Calu3 (cell line): ENCODE data around the gene SPOCK1. TPM values are rescaled to one million over a fixed set of nuclear protein-coding genes. Genes with fewer than 3 reads are reported as not detected.

Experiments used
- BruUV-seq: library from RNA; stranded (reverse); fragments of 400-500 nt; replicated peaks from 2 replicates; lab custom pipeline; 2021; lab: Mats Ljungman, UMichigan
- CTCF ChIA-PET: fragments of 300-600 bp; sonication (Branson Sonifier 250); formaldehyde crosslinking; loops from one replicate; lab custom pipeline; 2022; ENCODE audit warnings: antibody characterized with exemption; lab: Charles Lee
- DNase-seq: peaks from one replicate; pipeline ENCODE4 v3.0.0; 2022
- H3K27ac Mint-ChIP-seq: one replicate; pipeline ENCODE4 v1.8.0; 2022; ENCODE audit warnings: mixed read lengths; ENCODE audit not compliant: unreplicated experiment
- H3K27me3 Mint-ChIP-seq: one replicate; pipeline ENCODE4 v1.8.0; 2022; ENCODE audit warnings: mixed read lengths; ENCODE audit not compliant: unreplicated experiment
- H3K36me3 Mint-ChIP-seq: one replicate; pipeline ENCODE4 v1.8.0; 2022; ENCODE audit warnings: mild to moderate bottlenecking, moderate library complexity, mixed read lengths; ENCODE audit not compliant: insufficient read depth, unreplicated experiment
- H3K4me1 Mint-ChIP-seq: one replicate; pipeline ENCODE4 v1.8.0; 2022; ENCODE audit warnings: mild to moderate bottlenecking, low read depth, mixed read lengths; ENCODE audit not compliant: unreplicated experiment
- H3K4me3 Mint-ChIP-seq: one replicate; pipeline ENCODE4 v1.8.0; 2022; ENCODE audit warnings: mild to moderate bottlenecking, low read depth, moderate library complexity, mixed read lengths; ENCODE audit not compliant: unreplicated experiment
- H3K9me3 Mint-ChIP-seq: one replicate; pipeline ENCODE4 v1.8.0; 2022; ENCODE audit warnings: low read depth, mixed read lengths; ENCODE audit not compliant: unreplicated experiment
- CTCF ChIP-seq: fragments of 200-600 bp; IDR thresholded peaks from one replicate; pipeline ENCODE4 v1.8.0; 2022; ENCODE audit warnings: antibody characterized with exemption; ENCODE audit not compliant: unreplicated experiment
- intact Hi-C: fragments of 100-400 bp; cut with micrococcal nuclease; formaldehyde crosslinking; loops from one replicate; pipeline ENCODE4 v1.10.0; 2022; ENCODE audit not compliant: unreplicated experiment
- total RNA-seq: library from RNA; stranded (reverse); gene quantifications from 2 replicates; pipeline ENCODE4 v1.2.3, GENCODE V29; 2022

The SPOCK1 gene
- total RNA-seq, 1 experiment from 2014 or later: 3.2 TPM

- TF ChIP-seq CTCF: no peak
- no TSS peak for BruUV-seq
- CTCF ChIA-PET: no interaction called here
- Mint-ChIP-seq H3K27ac (no peak overlapping the region), H3K27me3 (peaks cover 27% of the 10 kb centered on the region), H3K36me3 (no peaks in the 10 kb centered on the region), H3K4me3 (no peak overlapping the region), H3K4me1 (peaks cover 5% of the 10 kb centered on the region), H3K9me3 (no peaks in the 10 kb centered on the region)
- intact Hi-C loops: no loop called here
- DNase-seq: no peak
Observed at GRCh38 chr5:137192293-137192743, 306.8 kb downstream of the SPOCK1 start.

- Mint-ChIP-seq H3K4me3 (no peak overlapping the region), H3K9me3 (no peaks in the 10 kb centered on the region), H3K27ac (no peak overlapping the region), H3K27me3 (peaks cover 38% of the 10 kb centered on the region), H3K4me1 (peaks cover 5% of the 10 kb centered on the region), H3K36me3 (no peaks in the 10 kb centered on the region)
- CTCF ChIA-PET: no interaction called here
- no peak for DNase-seq
- no peak for TF ChIP-seq CTCF
- intact Hi-C loops: no loop called here
- BruUV-seq: no TSS peak
Observed at GRCh38 chr5:137191179-137191578, 307.9 kb downstream of the SPOCK1 start.

GRCh38 chr5:137190441-137190840 is 308.7 kb downstream of the SPOCK1 start:
- Mint-ChIP-seq H3K9me3 (no peaks in the 10 kb centered on the region), H3K4me3 (no peak overlapping the region), H3K27ac (no peak overlapping the region), H3K27me3 (peaks cover 41% of the 10 kb centered on the region), H3K4me1 (peaks cover 5% of the 10 kb centered on the region), H3K36me3 (no peaks in the 10 kb centered on the region)
- no peak for TF ChIP-seq CTCF
- DNase-seq: no peak
- CTCF ChIA-PET: interaction anchor here (0.6 kb wide), 1 partner anchor 279 kb away, joined by 3 read pairs; no protein-coding TSS in a partner anchor
- intact Hi-C loops: no loop called here
- no TSS peak for BruUV-seq

- BruUV-seq: no TSS peak
- CTCF ChIA-PET: interaction anchor here (0.6 kb wide), 1 partner anchor 279 kb away, joined by 3 read pairs; no protein-coding TSS in a partner anchor
- H3K4me1 Mint-ChIP-seq: peaks cover 5% of the 10 kb centered on the region
- TF ChIP-seq CTCF: no peak
- intact Hi-C loops: no loop called here
- no peak overlapping the region for H3K4me3 Mint-ChIP-seq
- DNase-seq: no peak
- no peaks in the 10 kb centered on the region for H3K9me3 Mint-ChIP-seq
- H3K36me3 Mint-ChIP-seq: no peaks in the 10 kb centered on the region
- no peak overlapping the region for H3K27ac Mint-ChIP-seq
- H3K27me3 Mint-ChIP-seq: peaks cover 46% of the 10 kb centered on the region
Observed at GRCh38 chr5:137190031-137190430, 309.1 kb downstream of the SPOCK1 start.
